ENCODE results near the gene ADARB1. TPM values are rescaled to one million over a fixed set of nuclear protein-coding genes. Genes with fewer than 3 reads are reported as not detected.
A peak's percentile ranks its signal among the peaks of the same experiment; 100 is the strongest.

ADARB1 gene
- total RNA-seq, 1 donor from 2014 or later: 25.8 TPM

GRCh38 chr21:45136927-45137611 is 62.7 kb downstream of the ADARB1 start:
- peaks cover 30% of the 10 kb centered on the region for H3K4me1 Mint-ChIP-seq (ENCODE audit: low read depth, unreplicated experiment)
- H3K4me3 ChIP-seq (ENCODE audit: insufficient read depth, low read depth, low read length): no peak overlapping the region
- H3K4me3 Mint-ChIP-seq (ENCODE audit: unreplicated experiment): no peak overlapping the region
- peak overlapping the region; percentile 53 for H3K27ac Mint-ChIP-seq (ENCODE audit: unreplicated experiment)
- H4K20me1 ChIP-seq (ENCODE audit: insufficient read depth, low read length): peaks cover 24% of the 10 kb centered on the region
- peak overlapping the region; percentile 40 for H3K4me2 ChIP-seq (ENCODE audit: low read length)
- TF ChIP-seq EZH2 (IDR thresholded peaks at IDR 0.05; ENCODE audit: insufficient read depth, low read length) (no peak), CTCF (IDR thresholded peaks at IDR 0.05; ENCODE audit: insufficient read depth, low read depth, low read length) (peak; percentile 93)
- peaks cover 4% of the 10 kb centered on the region for H3K27me3 Mint-ChIP-seq (ENCODE audit: low read depth, unreplicated experiment)
- no peaks in the 10 kb centered on the region for H3K9me3 ChIP-seq (ENCODE audit: insufficient read depth, low read depth, low read length)
- no peaks in the 10 kb centered on the region for H3K27me3 ChIP-seq (ENCODE audit: insufficient read depth, low read length)
- H2AFZ ChIP-seq (ENCODE audit: low read depth, low read length): no peak overlapping the region
- H3K4me1 ChIP-seq (ENCODE audit: insufficient read depth, low read length): peaks cover 21% of the 10 kb centered on the region
- H3K9me3 Mint-ChIP-seq (ENCODE audit: unreplicated experiment): no peaks in the 10 kb centered on the region
- no peaks in the 10 kb centered on the region for H3K79me2 ChIP-seq (ENCODE audit: insufficient read depth, low read length)
- no peaks in the 10 kb centered on the region for H3K36me3 Mint-ChIP-seq (ENCODE audit: low read depth, unreplicated experiment)
- H3K36me3 ChIP-seq (ENCODE audit: insufficient read depth, low read length): no peaks in the 10 kb centered on the region
- H3K9ac ChIP-seq (ENCODE audit: low read length): peak overlapping the region; percentile 25
- DNase-seq (ENCODE audit: low read depth) (peak; percentile 75), FAIRE-seq (peak; percentile 81)
- no peak overlapping the region for H3K27ac ChIP-seq (ENCODE audit: low read depth, low read length)

GRCh38 chr21:45137612-45137937 is 63.2 kb downstream of the ADARB1 start:
- Mint-ChIP-seq H3K36me3 (ENCODE audit: low read depth, unreplicated experiment) (peaks cover 2% of the 10 kb centered on the region), H3K27ac (ENCODE audit: unreplicated experiment) (no peak overlapping the region), H3K4me3 (ENCODE audit: unreplicated experiment) (no peak overlapping the region), H3K27me3 (ENCODE audit: low read depth, unreplicated experiment) (peaks cover 4% of the 10 kb centered on the region), H3K4me1 (ENCODE audit: low read depth, unreplicated experiment) (peaks cover 33% of the 10 kb centered on the region), H3K9me3 (ENCODE audit: unreplicated experiment) (no peaks in the 10 kb centered on the region)
- no peak overlapping the region for H3K4me3 ChIP-seq (ENCODE audit: insufficient read depth, low read depth, low read length)
- H3K4me1 ChIP-seq (ENCODE audit: insufficient read depth, low read length): peaks cover 23% of the 10 kb centered on the region
- H4K20me1 ChIP-seq (ENCODE audit: insufficient read depth, low read length): peaks cover 24% of the 10 kb centered on the region
- H3K79me2 ChIP-seq (ENCODE audit: insufficient read depth, low read length): no peaks in the 10 kb centered on the region
- H3K27ac ChIP-seq (ENCODE audit: low read depth, low read length): no peak overlapping the region
- no peak for TF ChIP-seq EZH2 (IDR thresholded peaks at IDR 0.05; ENCODE audit: insufficient read depth, low read length)
- TF ChIP-seq CTCF (IDR thresholded peaks at IDR 0.05; ENCODE audit: insufficient read depth, low read depth, low read length): no peak
- no peaks in the 10 kb centered on the region for H3K36me3 ChIP-seq (ENCODE audit: insufficient read depth, low read length)
- FAIRE-seq: no peak
- no peak overlapping the region for H2AFZ ChIP-seq (ENCODE audit: low read depth, low read length)
- no peak overlapping the region for H3K9ac ChIP-seq (ENCODE audit: low read length)
- no peaks in the 10 kb centered on the region for H3K27me3 ChIP-seq (ENCODE audit: insufficient read depth, low read length)
- no peaks in the 10 kb centered on the region for H3K9me3 ChIP-seq (ENCODE audit: insufficient read depth, low read depth, low read length)
- no peak for DNase-seq (ENCODE audit: low read depth)
- no peak overlapping the region for H3K4me2 ChIP-seq (ENCODE audit: low read length)

All from astrocyte (in vitro differentiated cells and primary cell).